NCI-H1417 (cell line): ENCODE results near the gene OTUD5.

ENCODE experiments used
- DNase-seq, 3 experiments: peaks; one replicate each; lab custom pipeline; 2025; lab: John Stamatoyannopoulos, UW

OTUD5 gene

DNA sequence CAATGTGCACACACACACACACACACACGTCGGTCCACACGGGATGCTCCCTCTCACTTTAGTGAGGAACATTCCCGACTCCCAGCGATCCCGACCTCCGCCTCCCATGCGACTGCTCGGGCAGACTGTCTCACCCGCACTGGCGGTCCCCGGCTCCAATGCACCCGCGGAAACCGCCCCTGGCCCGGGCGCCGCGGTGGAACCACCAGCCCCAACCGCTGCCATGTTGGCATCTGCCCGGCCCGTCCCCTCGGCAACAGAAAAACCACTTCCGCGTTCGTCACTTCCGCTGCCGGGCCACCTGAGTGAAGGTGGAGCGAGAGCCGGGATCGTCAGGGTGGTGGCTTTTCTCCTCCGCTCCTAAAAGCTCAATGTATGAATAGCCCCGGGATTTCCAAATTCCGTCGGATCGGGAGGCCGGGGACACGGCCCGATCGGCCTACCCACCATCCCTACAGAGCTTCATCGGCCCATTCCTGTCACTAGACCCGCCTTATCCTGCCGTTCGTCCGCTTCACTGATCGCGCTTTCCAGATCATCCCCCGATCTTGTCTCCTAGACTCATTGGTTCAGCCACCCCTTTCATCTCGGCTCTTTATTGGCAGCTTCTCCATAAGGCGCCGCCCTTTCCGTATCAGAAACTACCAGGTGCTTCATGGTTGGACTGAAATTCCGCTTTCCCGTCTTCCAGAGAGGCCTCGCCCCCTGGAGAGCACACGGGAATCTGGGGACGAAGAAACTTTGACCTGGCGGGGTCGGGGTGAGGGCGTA is 45.8 kb downstream of the OTUD5 start, which contains the start of gene SLC35A2:
Gene SLC35A2, minus strand, starts transcription at position 235 of the 771 bp plus-strand sequence. Its CDS starts 10 bp downstream, at position 225.
- DNase-seq, result peak; percentile 77 to 89 (median 82)

DNA sequence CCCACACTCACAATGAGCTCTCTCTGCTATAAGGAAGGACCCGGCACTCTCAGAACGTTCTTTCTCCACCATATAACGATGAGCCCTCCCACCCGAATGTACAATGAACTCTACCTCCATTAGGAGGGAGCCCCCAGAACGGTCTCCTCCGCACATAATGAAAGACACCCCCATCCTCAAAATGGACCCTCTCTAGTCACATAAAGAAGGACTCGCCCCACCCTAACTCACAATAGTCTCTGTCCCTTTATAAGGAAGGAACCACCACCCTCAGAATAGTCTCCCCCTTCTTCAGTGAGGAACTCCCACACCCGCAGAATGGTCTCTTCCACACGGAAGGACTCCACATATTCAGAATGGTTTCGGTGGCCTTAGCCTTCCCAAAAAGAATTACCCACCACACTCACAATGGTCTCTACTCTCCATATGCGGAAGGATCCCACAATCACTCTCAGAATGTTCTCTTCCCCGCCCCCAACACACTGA is 46.4 kb downstream of the OTUD5 start:
- no peak for DNase-seq

- DNase-seq, result no peak
These were observed 47.6 kb downstream of the OTUD5 start for GRCh38 chrX:48909703-48910294.

GRCh38 chrX:48908600-48908999 is 48.8 kb downstream of the OTUD5 start:
- no peak for DNase-seq

DNA sequence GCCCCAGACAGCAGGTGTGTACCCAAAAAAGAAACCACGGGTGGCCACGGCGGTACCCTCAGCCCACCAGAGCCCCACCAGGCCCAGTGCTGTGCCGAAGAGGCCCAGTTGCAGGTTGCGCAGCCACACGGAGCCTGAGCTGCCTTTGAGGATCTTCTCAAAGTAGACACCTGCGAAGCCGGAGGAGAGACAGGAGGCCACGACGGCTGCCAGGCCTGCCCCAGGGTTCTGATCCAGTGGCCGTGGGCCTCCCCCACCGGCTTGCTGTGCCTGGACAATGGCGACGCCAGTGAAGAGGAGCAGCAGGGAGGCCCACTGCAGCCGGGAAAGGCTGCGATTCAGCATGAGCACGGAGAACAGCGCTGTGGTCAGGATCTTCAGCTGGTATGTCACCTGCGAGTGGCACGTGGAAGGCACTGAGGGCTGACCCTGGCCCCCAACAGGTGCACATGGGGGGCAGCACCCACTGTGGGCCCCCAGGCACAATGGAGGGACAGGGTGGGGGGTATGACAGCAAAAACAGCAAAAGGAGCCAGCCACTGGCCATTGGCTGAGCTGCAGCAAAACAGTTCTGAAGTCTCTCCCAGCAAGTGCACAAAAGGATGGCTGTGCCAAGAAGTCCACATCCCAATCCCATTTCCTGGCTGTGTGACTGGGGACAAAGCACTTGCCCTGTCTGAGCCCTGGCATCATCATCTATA is 52.2 kb downstream of the OTUD5 start:
- no peak for DNase-seq

DNA sequence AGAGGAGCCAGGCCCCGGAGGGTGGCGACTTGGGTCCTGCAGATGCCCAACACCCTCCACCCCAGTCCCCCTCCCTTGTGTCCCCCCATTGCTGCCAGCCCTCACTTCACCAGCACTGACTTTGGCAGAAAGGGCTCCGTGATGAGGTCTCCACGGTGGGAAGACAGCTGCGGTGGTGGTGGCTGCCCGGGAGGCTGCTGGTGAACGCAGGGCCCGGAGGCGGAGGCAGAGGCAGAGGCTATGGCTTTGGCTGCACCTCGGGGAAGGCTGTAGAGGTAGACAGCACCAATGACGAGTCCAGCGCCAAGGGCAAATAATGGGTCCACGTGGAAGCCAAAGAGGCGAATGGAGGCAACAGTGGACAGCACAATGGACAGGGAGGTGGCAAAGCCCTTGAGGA is 52.8 kb downstream of the OTUD5 start:
- DNase-seq, result no peak

GRCh38 chrX:48904180-48904579 is 53.2 kb downstream of the OTUD5 start:
- no peak for DNase-seq

- DNase-seq, result no peak
These were observed 54.1 kb downstream of the OTUD5 start for GRCh38 chrX:48903290-48903689.

DNA sequence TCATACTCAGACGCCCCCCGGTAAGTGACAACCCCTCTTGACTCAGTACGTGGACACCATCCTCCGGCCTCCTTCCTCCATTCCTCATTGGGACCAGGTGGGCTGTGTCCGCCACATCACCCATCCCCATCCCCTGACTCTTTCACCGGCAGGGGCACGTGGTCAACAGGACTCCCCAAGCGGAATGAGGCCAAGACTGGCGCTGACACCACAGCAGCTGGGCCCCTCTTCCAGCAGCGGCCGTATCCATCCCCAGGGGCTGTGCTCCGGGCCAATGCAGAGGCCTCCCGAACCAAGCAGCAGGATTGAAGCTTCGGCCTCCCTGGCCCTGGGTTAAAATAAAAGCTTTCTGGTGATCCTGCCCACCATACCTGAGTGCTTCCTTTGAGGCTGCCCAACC is 54.6 kb downstream of the OTUD5 start:
- DNase-seq, result no peak

DNA sequence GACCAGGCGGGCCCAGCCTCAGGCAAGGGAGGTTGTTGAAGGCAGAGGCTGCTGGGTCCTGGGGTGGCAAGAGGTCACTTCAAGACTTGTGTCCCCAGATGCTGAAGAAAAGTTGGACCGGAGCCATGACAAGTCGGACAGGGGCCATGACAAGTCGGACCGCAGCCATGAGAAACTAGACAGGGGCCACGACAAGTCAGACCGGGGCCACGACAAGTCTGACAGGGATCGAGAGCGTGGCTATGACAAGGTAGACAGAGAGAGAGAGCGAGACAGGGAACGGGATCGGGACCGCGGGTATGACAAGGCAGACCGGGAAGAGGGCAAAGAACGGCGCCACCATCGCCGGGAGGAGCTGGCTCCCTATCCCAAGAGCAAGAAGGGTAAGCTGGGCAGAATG is 55.3 kb downstream of the OTUD5 start:
- DNase-seq, result no peak

DNA sequence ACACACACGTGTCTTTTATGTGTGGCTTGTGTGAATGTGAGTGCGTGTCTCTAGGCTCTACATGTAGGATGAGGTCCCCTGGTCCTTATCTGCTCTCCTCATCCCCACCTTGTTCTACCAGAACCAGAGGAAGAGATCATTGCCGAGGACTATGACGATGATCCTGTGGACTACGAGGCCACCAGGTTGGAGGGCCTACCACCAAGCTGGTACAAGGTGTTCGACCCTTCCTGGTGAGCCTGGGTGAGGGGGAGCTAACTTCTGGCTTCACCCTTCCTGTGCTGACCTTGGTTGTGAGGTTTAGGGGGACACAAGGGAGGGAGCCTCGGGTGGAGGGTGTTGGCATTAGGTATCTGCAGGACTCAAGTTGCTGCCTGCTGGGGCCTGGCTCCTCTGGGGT is 56.3 kb downstream of the OTUD5 start:
- DNase-seq, result no peak

- no peak for DNase-seq
These were observed 58.4 kb downstream of the OTUD5 start for GRCh38 chrX:48899078-48899410.

- peak; percentile 94 to 96 (median 96) for DNase-seq
These were observed 59.6 kb downstream of the OTUD5 start, which contains the start of the genes PQBP1 and TIMM17B for GRCh38 chrX:48897625-48898306. Gene PQBP1, plus strand, starts transcription at chrX:48897930. Its CDS starts 580 bp downstream, at chrX:48898510. Gene TIMM17B, minus strand, starts transcription at chrX:48897768. Its CDS starts 19 bp downstream, at chrX:48897749.

GRCh38 chrX:48897157-48897624 is 60.2 kb downstream of the OTUD5 start:
- peak; percentile 70 to 90 (median 76) for DNase-seq

DNA sequence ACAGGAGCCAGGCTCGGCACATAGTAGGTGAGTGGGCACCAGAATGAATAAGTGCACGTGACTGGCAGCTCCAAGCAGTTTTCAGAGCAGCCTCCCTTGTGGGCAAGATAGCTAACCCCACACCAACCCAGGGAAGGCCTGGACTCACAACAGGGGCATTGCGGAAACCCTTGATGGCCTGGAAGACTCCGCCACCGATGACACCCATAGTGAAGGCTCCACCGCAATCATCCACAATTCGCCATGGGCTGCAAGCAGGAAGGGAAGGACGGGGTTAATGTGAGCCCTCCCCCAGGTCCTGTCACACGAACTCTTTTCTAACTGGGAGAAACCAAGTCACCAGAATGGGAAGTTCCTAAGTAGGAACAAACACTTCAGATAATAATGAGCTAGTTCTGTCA is 60.8 kb downstream of the OTUD5 start:
- peak in 1 of 3 experiments; percentile 72 for DNase-seq

GRCh38 chrX:48894891-48895290 is 62.5 kb downstream of the OTUD5 start:
- DNase-seq, result no peak

- DNase-seq, result no peak
These were observed 63.7 kb downstream of the OTUD5 start for GRCh38 chrX:48893556-48894348.

DNA sequence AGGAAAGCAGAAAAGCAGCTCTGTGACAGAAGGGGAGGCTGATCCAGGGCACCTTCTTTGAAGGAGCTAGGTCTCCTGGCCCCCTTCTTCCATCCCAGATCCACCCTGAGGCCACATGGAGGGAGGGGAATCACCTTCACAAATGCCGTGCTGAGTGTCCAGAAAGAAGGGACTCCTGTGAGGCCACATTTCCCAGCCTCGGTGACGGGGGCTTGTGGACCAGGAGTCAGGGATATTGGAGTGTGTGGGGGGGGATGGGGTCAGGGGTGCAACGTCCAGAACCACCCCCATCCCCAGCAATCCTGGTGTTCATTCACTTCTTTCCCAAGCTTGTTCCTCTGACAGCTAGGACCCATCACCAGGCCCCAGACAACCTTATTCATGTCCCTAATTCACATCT is 64.5 kb downstream of the OTUD5 start:
- DNase-seq, result no peak

GRCh38 chrX:48891402-48892288 is 65.8 kb downstream of the OTUD5 start:
- peak; percentile 61 to 91 (median 83) for DNase-seq

DNA sequence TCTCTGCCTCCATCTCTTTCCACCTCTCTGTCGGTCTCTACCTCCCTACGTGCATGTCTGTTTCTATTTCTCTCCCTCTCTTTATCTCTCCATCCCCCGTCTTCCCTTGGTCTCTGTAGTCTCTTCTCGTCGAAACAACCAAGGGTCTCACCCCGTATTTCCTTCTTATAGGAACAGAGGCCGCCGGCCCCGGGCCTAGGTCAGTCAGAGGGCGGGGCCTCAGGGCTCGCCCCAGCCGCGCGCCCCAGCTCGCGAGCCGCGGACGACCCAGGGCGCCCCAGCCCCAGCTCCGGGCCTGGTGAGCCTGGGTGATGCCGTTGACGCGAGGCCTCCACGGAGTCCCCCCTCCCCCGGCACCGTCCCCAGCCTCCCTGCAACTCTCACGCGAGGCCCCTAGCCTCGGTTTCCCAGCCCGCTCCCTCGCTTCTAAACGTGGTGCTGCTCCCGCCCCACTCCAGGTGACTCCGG is 66.4 kb downstream of the OTUD5 start:
- peak in 1 of 3 experiments; percentile 69 for DNase-seq
